Adrenal gland (tissue), 12 donors: Measurements from ENCODE around the gene FCRL5. TPM values are rescaled to one million over a fixed set of nuclear protein-coding genes. Genes with fewer than 3 reads are reported as not detected.

Experiments
- DNase-seq, 7 donors: peaks; one replicate each; pipeline ENCODE4 v3.0.0-alpha.2; 2019 to 2020
- H3K27ac ChIP-seq, 5 donors: fragments of 200-600 bp; sonication (generic) in 4 of 5; 1 replicate in 3 of 5; 2 replicates in 2 of 5; pipeline versions ENCODE4 v1.5.1 to v1.8.0; 2016 to 2020; ENCODE audit warnings: mild to moderate bottlenecking in 1 of 5
- H3K27me3 ChIP-seq: fragments of 200-600 bp; 2 replicates; pipeline ENCODE4 v1.8.0; 2021
- H3K36me3 ChIP-seq, 2 donors: fragments of 200-600 bp; replicated peaks in 1 of 2; 1 replicate in 1 of 2; 2 replicates in 1 of 2; pipeline versions ENCODE4 v1.5.1 to v1.8.0; 2018 to 2022
- H3K4me1 ChIP-seq, 2 donors: fragments of 200-600 bp; replicated peaks in 1 of 2; 1 replicate in 1 of 2; 2 replicates in 1 of 2; pipeline versions ENCODE4 v1.5.1 to v1.8.0; 2018 to 2021
- H3K4me3 ChIP-seq, 4 donors: fragments of 200-600 bp; sonication (generic) in 3 of 4; one replicate each; pipeline ENCODE4 v1.5.1; 2016 to 2018
- H3K9me3 ChIP-seq, 3 donors: fragments of 200-600 bp; sonication (generic) in 1 of 3; replicated peaks in 1 of 3; 1 replicate in 2 of 3; 2 replicates in 1 of 3; pipeline versions ENCODE4 v1.5.1 to v1.8.0; 2016 to 2021
- CTCF ChIP-seq, 6 experiments: fragments of 450-650 bp in 4 of 6; fragments of 200-600 bp in 2 of 6; sonication (generic) in 1 of 6; IDR thresholded peaks; 1 replicate in 5 of 6; 2 replicates in 1 of 6; pipeline versions ENCODE4 v1.5.1 to v1.8.0; 2016 to 2021; ENCODE audit warnings: antibody characterized with exemption in 6 of 6, mild to moderate bottlenecking in 2 of 6, moderate library complexity in 1 of 6
- POLR2A ChIP-seq, 2 donors: fragments of 450-650 bp; IDR thresholded peaks; one replicate each; pipeline ENCODE4 v1.6.1; 2017; ENCODE audit warnings: antibody characterized with exemption in 2 of 2, mild to moderate bottlenecking in 2 of 2, moderate library complexity in 1 of 2
- WGBS, 4 donors: extraction: QIAGEN DNeasy Blood & Tissue Kit in 2 of 4; methylation state at CpG; one replicate each; pipeline versions ENCODE4 v1.1.5 to v1.1.7; 2013 to 2017; 5-methylcytosine and 5-hydroxymethylcytosine counted together
- intact Hi-C, 2 donors: fragments of 100-400 bp; cut with DNase I; formaldehyde crosslinking; loops; one replicate each; pipeline versions ENCODE4 v1.14.1 to v1.15.0; 2022 to 2023
- polyA plus RNA-seq, 3 donors: library from polyadenylated mRNA; stranded (reverse); fragments of 200-250 nt in 2 of 3; fragments of 350-450 nt in 1 of 3; fragmentation: Illumina TruSeq in 1 of 3; extraction: RNeasy Lipid Tissue Mini Kit (QIAGEN cat#74804) in 1 of 3; gene quantifications; one replicate each; pipeline ENCODE4 v1.2.3, GENCODE V29; 2013 to 2014
- total RNA-seq, 9 donors: library from RNA; depleted of rRNA in 4 of 9; stranded (reverse); fragments of >200 nt in 4 of 9; fragments of 120-200 nt in 1 of 9; fragmentation: NEBNext Ultra II Directional in 1 of 9; extraction: Animal tissue kit (Norgen Biotek cat#: 25700) in 1 of 9; gene quantifications; one replicate each; pipeline versions ENCODE4 v1.1.0 to v1.2.4, GENCODE V29; 2013 to 2023
- donor health status: healthy with polysubstance abuse.
- donor health status: Bipolar disorder and iron deficiency.
- donor health status: DM: yes; HTN: yes; CAD: no.
- donor health status: DM: no; HTN: no; CAD: no.
- donor health status: DM: no; HTN: no; CAD: no.
- donor health status: DM: yes; HTN: yes; CAD: no.

FCRL5 gene
- total and polyA plus RNA-seq, 12 donors: under 0.01 to 1.1 (median 0.24) TPM; not detected in 5

- H3K9me3 ChIP-seq: no peaks in the 10 kb centered on the region
- intact Hi-C loops: no loop called here
- TF ChIP-seq CTCF (IDR thresholded peaks at IDR 0.05) (peak; percentile 40 to 61 (median 50)), POLR2A (IDR thresholded peaks at IDR 0.05) (no peak)
- H3K4me3 ChIP-seq: no peak overlapping the region
- no peaks in the 10 kb centered on the region for H3K27me3 ChIP-seq
- no peaks in the 10 kb centered on the region for H3K36me3 ChIP-seq
- H3K4me1 ChIP-seq: no peaks in the 10 kb centered on the region
- DNase-seq: peak; percentile 28 to 75 (median 46)
- 37 to 43% (median 39%) methylated on average over 13 of the region's 13 CpGs for WGBS, 4 donors
- no peak overlapping the region for H3K27ac ChIP-seq
These were observed 46.6 kb downstream of the FCRL5 start for GRCh38 chr1:157505481-157506272.

- no peaks in the 10 kb centered on the region for H3K9me3 ChIP-seq
- TF ChIP-seq CTCF (IDR thresholded peaks at IDR 0.05) (no peak), POLR2A (IDR thresholded peaks at IDR 0.05) (no peak)
- no peak for DNase-seq
- intact Hi-C loops: no loop called here
- WGBS, 4 donors: 66 to 79% (median 73%) methylated on average over 6 of the region's 6 CpGs
- no peak overlapping the region for H3K27ac ChIP-seq
- no peaks in the 10 kb centered on the region for H3K36me3 ChIP-seq
- no peaks in the 10 kb centered on the region for H3K4me1 ChIP-seq
- H3K27me3 ChIP-seq: no peaks in the 10 kb centered on the region
- no peak overlapping the region for H3K4me3 ChIP-seq
These were observed 47.7 kb downstream of the FCRL5 start for GRCh38 chr1:157504646-157505045.

- 82 to 89% (median 87%) methylated on average over 8 of the region's 8 CpGs for WGBS, 4 donors
- Histone ChIP-seq H3K27ac (no peak overlapping the region), H3K27me3 (no peaks in the 10 kb centered on the region), H3K4me1 (no peaks in the 10 kb centered on the region), H3K36me3 (no peaks in the 10 kb centered on the region), H3K9me3 (no peaks in the 10 kb centered on the region), H3K4me3 (no peak overlapping the region)
- TF ChIP-seq CTCF (IDR thresholded peaks at IDR 0.05) (no peak), POLR2A (IDR thresholded peaks at IDR 0.05) (no peak)
- intact Hi-C loops: loop anchor here (10.0 kb wide), 2 partner anchors 305 to 325 kb away; no protein-coding TSS in a partner anchor
- DNase-seq: no peak
These were observed 52.8 kb downstream of the FCRL5 start for GRCh38 chr1:157499521-157499920.

GRCh38 chr1:157498736-157499090 is 53.6 kb downstream of the FCRL5 start:
- H3K27ac ChIP-seq: no peak overlapping the region
- intact Hi-C loops: loop anchor here (10.0 kb wide), 2 partner anchors 304 to 324 kb away; no protein-coding TSS in a partner anchor
- H3K36me3 ChIP-seq: no peaks in the 10 kb centered on the region
- no peaks in the 10 kb centered on the region for H3K4me1 ChIP-seq
- WGBS, 4 donors: 80 to 81% (median 80%) methylated on average over 2 of the region's 2 CpGs
- H3K9me3 ChIP-seq: no peaks in the 10 kb centered on the region
- no peaks in the 10 kb centered on the region for H3K27me3 ChIP-seq
- no peak overlapping the region for H3K4me3 ChIP-seq
- TF ChIP-seq CTCF (IDR thresholded peaks at IDR 0.05): no peak
- no peak for TF ChIP-seq POLR2A (IDR thresholded peaks at IDR 0.05)
- DNase-seq: no peak
